Measurements from ENCODE around the gene SPRING1.

DNA sequence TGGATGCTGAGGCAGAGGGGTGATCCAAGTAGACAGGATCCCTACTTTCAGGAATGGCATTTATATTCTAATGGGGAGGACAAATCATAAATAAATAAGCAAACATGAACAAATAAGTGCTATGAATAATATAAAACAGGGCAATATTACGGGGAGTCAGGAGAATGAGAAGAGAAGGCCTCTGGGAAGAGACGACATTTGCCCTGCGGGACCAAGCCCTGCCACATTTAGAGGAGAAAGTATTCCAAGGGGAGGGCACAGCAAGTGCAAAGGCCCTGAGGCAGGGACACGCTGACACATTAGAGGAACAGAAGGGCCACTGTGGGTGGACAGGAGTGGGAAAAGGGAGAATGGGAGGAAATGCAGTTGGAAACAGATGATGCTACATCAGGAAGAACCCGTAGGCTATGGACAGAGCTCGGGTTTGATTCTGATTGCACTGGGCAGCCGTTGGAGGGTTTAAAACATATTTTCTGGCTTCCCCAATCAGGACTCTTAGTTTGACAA, 1.6 kb upstream of the SPRING1 start:
- TF ChIP-seq EZH2phosphoT487 (IDR thresholded peaks at IDR 0.05; ENCODE audit: low read depth): no peak
- TF ChIP-seq, protein P1, sequence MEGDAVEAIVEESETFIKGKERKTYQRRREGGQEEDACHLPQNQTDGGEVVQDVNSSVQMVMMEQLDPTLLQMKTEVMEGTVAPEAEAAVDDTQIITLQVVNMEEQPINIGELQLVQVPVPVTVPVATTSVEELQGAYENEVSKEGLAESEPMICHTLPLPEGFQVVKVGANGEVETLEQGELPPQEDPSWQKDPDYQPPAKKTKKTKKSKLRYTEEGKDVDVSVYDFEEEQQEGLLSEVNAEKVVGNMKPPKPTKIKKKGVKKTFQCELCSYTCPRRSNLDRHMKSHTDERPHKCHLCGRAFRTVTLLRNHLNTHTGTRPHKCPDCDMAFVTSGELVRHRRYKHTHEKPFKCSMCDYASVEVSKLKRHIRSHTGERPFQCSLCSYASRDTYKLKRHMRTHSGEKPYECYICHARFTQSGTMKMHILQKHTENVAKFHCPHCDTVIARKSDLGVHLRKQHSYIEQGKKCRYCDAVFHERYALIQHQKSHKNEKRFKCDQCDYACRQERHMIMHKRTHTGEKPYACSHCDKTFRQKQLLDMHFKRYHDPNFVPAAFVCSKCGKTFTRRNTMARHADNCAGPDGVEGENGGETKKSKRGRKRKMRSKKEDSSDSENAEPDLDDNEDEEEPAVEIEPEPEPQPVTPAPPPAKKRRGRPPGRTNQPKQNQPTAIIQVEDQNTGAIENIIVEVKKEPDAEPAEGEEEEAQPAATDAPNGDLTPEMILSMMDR (IDR thresholded peaks at IDR 0.05; ENCODE audit: low read depth, low read length): no peak
